RPMI7951 (cell line): ENCODE data around the gene TMEM223. TPM values are rescaled to one million over a fixed set of nuclear protein-coding genes. Genes with fewer than 3 reads are reported as not detected.
A peak's percentile ranks its signal among the peaks of the same experiment; 100 is the strongest.
"Not testable (repeated sequence)": the region's sequence is repeated elsewhere in the genome, so short reads cannot be mapped to it uniquely, and the experiment has no call there.

Source experiments
- DNase-seq: peaks from one replicate; pipeline ENCODE4 v3.0.0-alpha.2; 2012; ENCODE audit warnings: low read depth
- total RNA-seq: library from RNA; depleted of rRNA; stranded (reverse); fragments of >200 nt; shearing (Covaris generic); gene quantifications from 2 replicates; pipeline ENCODE4 v1.2.3, GENCODE V29; 2014; rRNA removed

TMEM223 gene
- total RNA-seq, 1 experiment from 2014 or later, result 41.0 TPM

GRCh38 chr11:62753736-62754603, 37.8 kb downstream of the TMEM223 start, which contains the start of gene ZBTB3:
Gene ZBTB3 (minus strand): TSS chr11:62754160. CDS start chr11:62753664, 496 bp downstream.
- peak; percentile 100 for DNase-seq

- DNase-seq, result no peak
These were observed 38.6 kb downstream of the TMEM223 start for GRCh38 chr11:62752994-62753735.

GRCh38 chr11:62752177-62752785, 39.5 kb downstream of the TMEM223 start:
- no peak for DNase-seq

GRCh38 chr11:62749931-62750330, 41.9 kb downstream of the TMEM223 start:
- DNase-seq, result not testable (repeated sequence)

GRCh38 chr11:62747475-62748160, 44.2 kb downstream of the TMEM223 start:
- DNase-seq, result no peak

Other genes with a start within 250 kb of the TMEM223 start
- 184 and 206 TPM in 2 replicates for gene AHNAK, start 245.2 kb downstream of the TMEM223 start, total RNA-seq
- 841 and 1,053 TPM in 2 replicates for gene EEF1G, start 218.1 kb downstream of the TMEM223 start, total RNA-seq
- 4.7 and 5.3 TPM in 2 replicates for gene TUT1, start 200.5 kb downstream of the TMEM223 start, total RNA-seq
- gene MTA2, start 190.1 kb downstream of the TMEM223 start, total RNA-seq, result 91.2 and 103 TPM in 2 replicates
- gene EML3, start 179.2 kb downstream of the TMEM223 start, total RNA-seq, result 7.1 and 13.8 TPM in 2 replicates
- gene ROM1, start 178.7 kb downstream of the TMEM223 start, total RNA-seq, result 2.5 and 3.6 TPM in 2 replicates
- 23.3 and 27.1 TPM in 2 replicates for gene B3GAT3, start 170.0 kb downstream of the TMEM223 start, total RNA-seq
- gene GANAB, start 145.4 kb downstream of the TMEM223 start, total RNA-seq, result 136 and 159 TPM in 2 replicates
- 10.7 and 14.8 TPM in 2 replicates for gene INTS5, start 138.7 kb downstream of the TMEM223 start, total RNA-seq
- 69.0 and 73.3 TPM in 2 replicates for gene C11orf98, start 126.8 kb downstream of the TMEM223 start, total RNA-seq
- 3.8 and 5.6 TPM in 2 replicates for gene CSKMT, start 126.7 kb downstream of the TMEM223 start, total RNA-seq
- gene UQCC3, start 120.3 kb downstream of the TMEM223 start, total RNA-seq, result 19.6 and 26.6 TPM in 2 replicates
- 4.6 and 6.1 TPM in 2 replicates for gene LBHD1, start 119.7 kb downstream of the TMEM223 start, total RNA-seq
- 107 and 128 TPM in 2 replicates for gene UBXN1, start 112.9 kb downstream of the TMEM223 start, total RNA-seq
- gene LRRN4CL, start 102.5 kb downstream of the TMEM223 start, total RNA-seq, result 6.0 and 6.2 TPM in 2 replicates
- gene BSCL2, start 84.6 kb downstream of the TMEM223 start, total RNA-seq, result 65.0 and 71.0 TPM in 2 replicates
- gene GNG3, start 84.3 kb downstream of the TMEM223 start, total RNA-seq, result not detected in 2 replicates
- gene HNRNPUL2, start 64.5 kb downstream of the TMEM223 start, total RNA-seq, result 10.2 and 11.8 TPM in 2 replicates
- 56.6 and 68.4 TPM in 2 replicates for gene TTC9C, start 63.5 kb downstream of the TMEM223 start, total RNA-seq
- 10.1 and 11.4 TPM in 2 replicates for gene ZBTB3, start 37.8 kb downstream of the TMEM223 start, total RNA-seq
- gene POLR2G, start 30.4 kb downstream of the TMEM223 start, total RNA-seq, result 182 and 189 TPM in 2 replicates
- gene TAF6L, start 20.6 kb downstream of the TMEM223 start, total RNA-seq, result 15.1 and 18.1 TPM in 2 replicates
- 88.3 and 110 TPM in 2 replicates for gene TMEM179B, start 4.6 kb downstream of the TMEM223 start, total RNA-seq
- gene NXF1, start 13.4 kb upstream of the TMEM223 start, total RNA-seq, result 24.9 and 26.1 TPM in 2 replicates
- 40.7 and 43.1 TPM in 2 replicates for gene STX5, start 40.0 kb upstream of the TMEM223 start, total RNA-seq
- gene TEX54, start 40.8 kb upstream of the TMEM223 start, total RNA-seq, result not detected in 2 replicates
- gene WDR74, start 47.6 kb upstream of the TMEM223 start, total RNA-seq, result 61.3 and 80.4 TPM in 2 replicates
- gene SLC3A2, start 88.9 kb upstream of the TMEM223 start, total RNA-seq, result 85.2 and 94.7 TPM in 2 replicates
- not detected in 2 replicates for gene CHRM1, start 129.4 kb upstream of the TMEM223 start, total RNA-seq
- not detected in 2 replicates for gene SLC22A6, start 193.0 kb upstream of the TMEM223 start, total RNA-seq
- gene SLC22A8, start 223.8 kb upstream of the TMEM223 start, total RNA-seq, result not detected in 2 replicates